H7 (cell line): ENCODE measurements around the gene SYT6. TPM values are rescaled to one million over a fixed set of nuclear protein-coding genes. Genes with fewer than 3 reads are reported as not detected.
"Not testable (repeated sequence)": the region's sequence is repeated elsewhere in the genome, so short reads cannot be mapped to it uniquely, and the experiment has no call there.

Experiments
- DNase-seq: peaks from one replicate; pipeline ENCODE4 v3.0.0; 2012
- H3K27me3 ChIP-seq: 2 replicates; pipeline ENCODE4 v1.6.0; 2011; ENCODE audit warnings: mild to moderate bottlenecking, low read length; ENCODE audit not compliant: control insufficient read depth, insufficient read depth
- H3K36me3 ChIP-seq: replicated peaks from 2 replicates; pipeline ENCODE4 v1.5.1; 2011; ENCODE audit warnings: low read length; ENCODE audit not compliant: control insufficient read depth, insufficient read depth
- H3K4me3 ChIP-seq: 2 replicates; pipeline ENCODE4 v1.5.1; 2011; ENCODE audit warnings: low read depth, mild to moderate bottlenecking, control low read depth, low read length, moderate library complexity; ENCODE audit not compliant: insufficient read depth
- total RNA-seq: library from RNA; depleted of rRNA; stranded (reverse); fragments of >200 nt; shearing (Covaris generic); gene quantifications from 2 replicates; pipeline ENCODE4 v1.2.3, GENCODE V29; 2014; rRNA removed

SYT6 gene
- total RNA-seq, 1 experiment from 2014 or later, result 41.6 TPM

GRCh38 chr1:114065671-114066070 is 88.0 kb downstream of the SYT6 start:
- H3K27me3 ChIP-seq, DNase-seq, H3K4me3 ChIP-seq, H3K36me3 ChIP-seq: not testable (repeated sequence)

GRCh38 chr1:114063544-114063943 is 90.1 kb downstream of the SYT6 start:
- no peaks in the 10 kb centered on the region for H3K27me3 ChIP-seq
- no peak for DNase-seq
- no peak overlapping the region for H3K4me3 ChIP-seq
- no peaks in the 10 kb centered on the region for H3K36me3 ChIP-seq

- Histone ChIP-seq H3K27me3 (no peaks in the 10 kb centered on the region), H3K4me3 (no peak overlapping the region)
- DNase-seq, result no peak
Measured at GRCh38 chr1:114062477-114063099, 91.1 kb downstream of the SYT6 start.

GRCh38 chr1:114061121-114061830 is 92.4 kb downstream of the SYT6 start:
- peaks cover 2% of the 10 kb centered on the region; the same call in 1 of the 2 replicates for H3K27me3 ChIP-seq
- no peaks in the 10 kb centered on the region for H3K36me3 ChIP-seq
- DNase-seq, result no peak
- no peak overlapping the region for H3K4me3 ChIP-seq

More at GRCh38 chr1:114062477-114063099, 91.1 kb downstream of the SYT6 start:
- H3K36me3 ChIP-seq, result no peaks in the 10 kb centered on the region

GRCh38 chr1:114058236-114058635 is 95.4 kb downstream of the SYT6 start:
- not testable (repeated sequence) for H3K36me3 ChIP-seq, H3K27me3 ChIP-seq, H3K4me3 ChIP-seq, DNase-seq

- peaks cover 2% of the 10 kb centered on the region; the same call in 1 of the 2 replicates for H3K27me3 ChIP-seq
Measured at GRCh38 chr1:114054148-114054547, 99.5 kb downstream of the SYT6 start.

GRCh38 chr1:114048232-114048631 is 105.4 kb downstream of the SYT6 start:
- H3K27me3 ChIP-seq, result no peaks in the 10 kb centered on the region
- no peaks in the 10 kb centered on the region for H3K36me3 ChIP-seq

More at GRCh38 chr1:114054148-114054547, 99.5 kb downstream of the SYT6 start:
- no peaks in the 10 kb centered on the region for H3K36me3 ChIP-seq
- no peak overlapping the region for H3K4me3 ChIP-seq
- DNase-seq, result no peak

GRCh38 chr1:114043548-114043947 is 110.1 kb downstream of the SYT6 start:
- DNase-seq, result no peak
- Histone ChIP-seq H3K4me3 (no peak overlapping the region), H3K36me3 (no peaks in the 10 kb centered on the region), H3K27me3 (no peaks in the 10 kb centered on the region)

More at GRCh38 chr1:114048232-114048631, 105.4 kb downstream of the SYT6 start:
- DNase-seq, result no peak
- H3K4me3 ChIP-seq, result no peak overlapping the region

GRCh38 chr1:114043054-114043453 is 110.6 kb downstream of the SYT6 start:
- no peaks in the 10 kb centered on the region for H3K36me3 ChIP-seq
- H3K4me3 ChIP-seq, result no peak overlapping the region
- DNase-seq, result no peak
- H3K27me3 ChIP-seq, result no peaks in the 10 kb centered on the region

- H3K4me3 ChIP-seq, result no peak overlapping the region
- DNase-seq, result no peak
- H3K27me3 ChIP-seq, result no peaks in the 10 kb centered on the region
- no peaks in the 10 kb centered on the region for H3K36me3 ChIP-seq
Measured at GRCh38 chr1:114040273-114041015, 113.2 kb downstream of the SYT6 start.

Other genes with a start within 250 kb of the SYT6 start
- gene AP4B1, start 249.1 kb downstream of the SYT6 start, total RNA-seq, result 14.9 TPM in 2 replicates
- 15.1 and 16.6 TPM in 2 replicates for gene DCLRE1B, start 248.5 kb downstream of the SYT6 start, total RNA-seq
- 33.4 and 39.1 TPM in 2 replicates for gene HIPK1, start 224.5 kb downstream of the SYT6 start, total RNA-seq
- gene OLFML3, start 174.4 kb downstream of the SYT6 start, total RNA-seq, result 226 and 276 TPM in 2 replicates